T follicular helper cell (primary cell): Measurements from ENCODE around the gene COMTD1.
"Not testable (repeated sequence)": the region's sequence is repeated elsewhere in the genome, so short reads cannot be mapped to it uniquely, and the experiment has no call there.

Experiments used
- DNase-seq: peaks from one replicate; pipeline ENCODE4 v3.0.0-alpha.2; 2020; ENCODE audit warnings: low read depth

Gene COMTD1

GRCh38 chr10:75195035-75195763, 40.6 kb downstream of the COMTD1 start:
- DNase-seq = no peak

DNA sequence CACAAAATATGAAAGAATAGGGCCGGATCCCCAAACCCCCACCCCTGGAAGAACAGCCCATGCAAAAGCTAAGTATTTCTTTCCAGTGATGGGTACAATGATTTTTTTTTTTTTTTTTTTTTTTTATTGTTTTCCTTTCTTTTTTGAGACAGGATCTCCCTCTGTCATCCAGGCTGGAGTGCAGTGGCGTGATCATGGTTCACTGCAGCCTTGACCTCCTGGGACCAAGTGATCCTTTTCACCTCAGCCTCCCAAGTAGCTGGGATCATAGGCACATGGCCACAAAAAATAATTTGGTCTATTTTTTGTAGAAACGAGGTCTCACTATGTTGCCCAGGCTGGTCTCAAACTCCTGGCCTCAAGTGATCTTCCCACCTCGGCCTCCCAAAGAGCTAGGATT, 41.1 kb downstream of the COMTD1 start:
- DNase-seq = not testable (repeated sequence)

DNA sequence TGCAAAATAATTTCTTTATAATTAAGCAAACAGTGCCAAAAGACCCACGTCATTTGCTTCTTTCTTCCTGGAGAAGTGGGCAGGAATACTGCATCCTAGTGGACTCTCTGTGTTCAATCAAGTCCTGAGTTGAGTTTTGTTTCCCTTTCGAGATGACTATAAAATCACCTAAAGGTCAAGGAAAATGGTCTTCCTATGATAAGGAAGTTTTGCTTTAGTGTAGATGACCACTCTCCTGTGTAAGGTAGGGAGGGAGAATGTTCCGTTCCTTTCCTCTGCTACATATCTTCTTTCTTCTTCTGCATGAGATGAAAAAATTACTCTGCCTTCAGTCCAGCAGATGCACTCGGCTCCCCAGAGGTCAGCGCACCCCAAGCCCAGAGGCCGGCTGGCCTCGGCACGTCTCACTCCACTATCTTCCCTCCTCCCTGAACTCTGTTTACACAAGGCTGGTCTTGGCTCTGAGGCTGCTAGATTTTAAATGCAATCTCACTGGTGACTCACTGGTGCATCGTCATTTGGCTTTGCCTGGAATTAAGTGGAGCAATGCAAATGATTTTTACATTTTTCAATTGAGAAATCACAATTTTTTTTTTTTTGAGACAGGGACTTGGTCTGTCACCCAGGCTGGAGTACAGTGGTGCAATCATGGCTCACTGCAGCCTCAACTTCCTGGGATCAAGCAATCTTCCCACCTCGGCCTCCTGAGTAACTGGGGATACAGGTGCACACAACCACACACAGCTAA, 43.8 kb downstream of the COMTD1 start:
- no peak for DNase-seq

- no peak for DNase-seq
These were observed 46.3 kb downstream of the COMTD1 start for GRCh38 chr10:75189266-75190096.

DNA sequence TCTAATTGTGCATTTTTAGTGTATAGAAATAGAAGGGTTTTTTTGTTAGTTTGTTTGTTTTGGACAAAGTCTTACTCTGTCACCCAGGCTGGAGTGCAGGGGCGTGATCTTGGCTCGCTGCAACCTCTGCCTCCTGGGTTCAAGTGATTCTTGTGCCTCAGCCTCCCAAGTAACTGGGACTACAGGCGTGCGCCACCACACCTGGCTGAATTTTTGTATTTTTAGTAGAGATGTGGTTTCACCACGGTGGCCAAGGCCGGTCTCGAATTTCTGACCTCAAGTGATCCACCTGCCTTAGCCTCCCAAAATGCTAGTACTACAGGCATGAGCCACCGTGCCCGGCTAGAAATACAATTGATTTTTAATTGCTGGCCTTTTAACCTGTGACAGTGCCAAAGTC, 47.2 kb downstream of the COMTD1 start:
- DNase-seq = not testable (repeated sequence)

DNA sequence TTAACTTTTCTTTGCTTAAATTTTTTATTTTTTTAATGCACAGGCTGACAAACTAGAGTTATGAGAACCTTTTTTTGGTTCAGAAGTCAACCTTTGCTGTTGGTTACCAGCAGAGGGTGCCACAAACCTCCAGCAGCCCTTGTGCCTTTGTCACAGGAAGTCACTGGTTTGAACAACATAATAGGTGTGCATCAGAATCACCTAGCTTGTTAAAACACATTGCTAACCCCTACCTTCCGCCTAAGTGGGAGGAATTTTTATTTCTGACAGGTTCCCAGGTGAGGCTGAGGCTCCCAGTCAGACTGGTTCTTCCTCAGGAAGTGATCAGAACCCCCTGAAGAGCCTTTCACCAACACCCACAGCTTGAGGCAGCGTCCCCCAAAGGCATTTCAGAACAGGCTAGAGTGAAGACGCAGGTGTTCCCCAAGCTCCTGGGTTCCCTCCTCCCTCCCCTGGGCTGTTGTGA, 47.8 kb downstream of the COMTD1 start:
- DNase-seq = peak; percentile 61

GRCh38 chr10:75186310-75186709, 49.4 kb downstream of the COMTD1 start:
- no peak for DNase-seq
